GM21619 (cell line): ENCODE measurements around the gene RFFL.
"Not testable (repeated sequence)": the region's sequence is repeated elsewhere in the genome, so short reads cannot be mapped to it uniquely, and the experiment has no call there.

Source experiments
- ATAC-seq: cut with Tn5 transposase; IDR thresholded peaks from one replicate; pipeline ENCODE4 v1.9.1; 2021; ENCODE audit not compliant: unreplicated experiment

The RFFL gene

GRCh38 chr17:35051183-35051578 lies 12.3 kb downstream of the RFFL start:
- ATAC-seq = peak; percentile 58

GRCh38 chr17:35050170-35050569 lies 13.3 kb downstream of the RFFL start:
- no peak for ATAC-seq

- ATAC-seq = no peak
Measured at GRCh38 chr17:35048685-35049379, 14.7 kb downstream of the RFFL start.

GRCh38 chr17:35046740-35047283 lies 16.7 kb downstream of the RFFL start:
- peak; percentile 56 for ATAC-seq

- ATAC-seq = no peak
Measured at GRCh38 chr17:35046245-35046644, 17.3 kb downstream of the RFFL start.

- not testable (repeated sequence) for ATAC-seq
Measured at GRCh38 chr17:35045458-35045979, 18.0 kb downstream of the RFFL start.

DNA sequence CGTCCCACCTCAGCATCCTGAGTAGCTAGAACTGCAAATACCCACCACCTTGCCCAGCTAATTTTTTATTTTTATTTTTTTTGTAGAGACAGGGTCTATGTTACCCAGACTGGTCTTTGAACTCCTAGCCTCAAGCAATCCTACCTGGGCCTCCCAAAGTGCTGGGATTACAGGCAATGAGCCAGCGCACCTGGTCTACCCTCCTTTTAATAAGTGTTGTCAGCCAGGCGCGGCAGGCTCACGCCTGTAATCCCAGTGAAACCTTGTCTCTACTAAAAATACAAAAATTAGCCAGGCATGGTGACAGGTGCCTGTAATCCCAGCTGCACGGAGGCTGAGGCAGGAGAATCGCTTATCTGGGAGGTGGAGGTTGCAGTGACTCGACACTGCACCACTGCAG lies 19.3 kb downstream of the RFFL start:
- ATAC-seq = no peak

DNA sequence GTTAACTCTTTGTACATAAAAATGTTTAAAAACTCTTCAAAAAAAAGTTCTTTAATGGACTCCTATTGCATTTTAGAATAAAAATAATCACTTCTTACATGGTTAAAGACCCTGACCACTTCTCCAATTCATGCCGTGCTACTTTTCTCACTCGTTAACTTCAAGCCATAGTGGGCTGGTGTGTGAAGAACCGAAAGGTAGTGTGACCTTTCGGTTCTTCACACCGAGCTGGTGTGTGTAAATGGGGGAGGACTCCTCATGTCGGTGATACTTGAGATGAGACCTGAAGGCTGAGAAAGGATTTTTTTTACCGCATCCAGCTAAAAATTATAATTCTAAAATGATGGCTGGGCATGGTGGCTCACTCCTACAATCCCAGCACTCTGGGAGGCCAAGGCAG lies 22.1 kb downstream of the RFFL start:
- no peak for ATAC-seq

GRCh38 chr17:35038453-35038852 lies 25.1 kb downstream of the RFFL start:
- ATAC-seq = no peak

GRCh38 chr17:35030780-35031179 lies 32.7 kb downstream of the RFFL start:
- ATAC-seq = no peak

DNA sequence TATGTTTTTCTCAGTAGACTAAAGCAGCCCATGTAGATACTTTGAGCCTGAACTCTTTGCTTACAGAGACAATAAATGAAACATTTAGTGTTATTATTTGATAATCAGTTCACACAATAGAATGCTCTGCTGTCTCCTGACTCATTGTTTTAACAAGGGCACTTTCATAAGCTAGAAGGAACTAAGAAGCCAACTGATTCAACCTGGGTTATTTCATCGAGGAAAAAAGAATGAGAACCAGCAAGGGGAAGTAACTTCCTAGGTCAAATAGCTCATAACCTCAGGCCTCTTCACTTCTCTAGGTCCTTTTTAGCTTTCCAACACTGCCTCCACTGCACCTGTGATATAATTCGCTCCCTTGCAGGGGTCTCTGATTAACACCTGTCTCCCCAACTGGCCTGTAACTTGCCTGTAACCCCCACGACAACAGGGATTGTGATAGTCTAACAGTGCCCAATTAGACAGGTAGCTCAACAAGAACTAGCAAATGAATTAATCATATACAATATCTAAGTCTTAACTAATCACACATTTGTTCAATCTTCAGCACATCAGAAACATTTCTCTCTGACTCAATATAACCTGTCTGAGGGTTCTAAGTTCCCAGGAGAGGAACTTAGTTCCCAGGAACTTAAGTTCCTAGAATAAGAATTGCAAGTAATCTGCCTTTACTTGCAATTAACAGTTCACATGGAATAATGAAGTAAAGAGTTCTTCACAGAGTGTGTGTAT lies 34.8 kb downstream of the RFFL start:
- ATAC-seq = no peak

- not testable (repeated sequence) for ATAC-seq
Measured at GRCh38 chr17:35028097-35028496, 35.4 kb downstream of the RFFL start.

- ATAC-seq = no peak
Measured at GRCh38 chr17:35025541-35025940, 38.0 kb downstream of the RFFL start.

DNA sequence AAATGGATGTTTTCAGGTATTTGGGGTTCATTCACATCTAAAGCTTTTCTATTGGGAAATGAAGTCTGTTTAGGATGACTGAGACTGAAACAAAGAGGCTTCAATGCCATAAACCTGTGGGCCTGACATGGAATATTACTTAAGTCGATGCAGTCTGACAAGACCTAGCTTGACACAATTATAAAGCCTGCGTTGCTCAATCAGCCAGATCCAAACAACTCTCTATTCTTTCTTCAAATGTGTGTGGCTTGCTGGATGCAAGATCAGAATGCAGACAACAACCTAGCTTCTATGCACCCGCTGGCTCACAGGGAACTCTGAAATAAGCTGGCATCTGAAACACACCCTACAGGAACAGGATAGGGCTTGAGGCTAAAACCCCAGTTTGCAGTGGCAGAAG lies 40.0 kb downstream of the RFFL start:
- ATAC-seq = no peak

GRCh38 chr17:35022536-35023063 lies 40.9 kb downstream of the RFFL start:
- peak; percentile 77 for ATAC-seq

DNA sequence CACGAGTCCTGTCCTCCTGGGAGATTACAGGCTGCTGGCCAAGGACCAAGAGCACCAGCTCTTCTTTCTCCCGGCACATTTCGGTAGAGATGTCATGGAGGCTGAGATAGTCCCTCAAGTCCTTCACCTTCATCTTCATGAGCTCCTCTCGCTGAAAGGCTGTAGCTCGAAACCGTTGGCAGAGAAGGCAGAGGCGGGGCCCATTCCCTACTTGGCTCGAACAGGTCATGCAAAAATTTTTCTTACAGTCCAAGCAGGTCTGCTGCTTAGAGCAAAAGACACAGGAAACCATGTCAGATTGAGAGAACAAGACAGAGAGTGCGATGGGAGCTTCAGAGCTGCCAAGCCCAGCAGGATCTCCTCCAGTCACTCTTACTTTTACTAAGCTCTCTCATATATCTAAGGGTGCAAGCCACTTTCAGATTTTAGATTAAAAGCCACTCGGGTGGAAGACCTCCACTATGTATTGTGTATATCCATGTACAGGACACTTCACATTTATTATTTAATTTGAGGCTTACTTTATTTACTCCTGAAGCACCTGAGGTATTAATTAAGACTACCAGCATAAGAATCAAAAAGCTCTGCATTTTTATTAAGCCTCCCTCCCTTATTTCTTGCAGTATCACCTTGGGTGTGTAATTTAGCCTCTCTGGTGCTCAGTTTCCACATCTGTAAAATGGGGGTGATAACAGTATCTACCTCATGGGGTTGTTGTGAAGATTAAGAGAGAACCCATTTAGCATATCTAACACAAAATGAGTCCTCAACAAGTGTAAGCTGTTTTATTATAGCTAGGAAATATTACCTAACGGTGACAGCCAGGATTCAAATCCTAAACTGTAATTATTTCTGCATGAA lies 41.8 kb downstream of the RFFL start:
- no peak for ATAC-seq

DNA sequence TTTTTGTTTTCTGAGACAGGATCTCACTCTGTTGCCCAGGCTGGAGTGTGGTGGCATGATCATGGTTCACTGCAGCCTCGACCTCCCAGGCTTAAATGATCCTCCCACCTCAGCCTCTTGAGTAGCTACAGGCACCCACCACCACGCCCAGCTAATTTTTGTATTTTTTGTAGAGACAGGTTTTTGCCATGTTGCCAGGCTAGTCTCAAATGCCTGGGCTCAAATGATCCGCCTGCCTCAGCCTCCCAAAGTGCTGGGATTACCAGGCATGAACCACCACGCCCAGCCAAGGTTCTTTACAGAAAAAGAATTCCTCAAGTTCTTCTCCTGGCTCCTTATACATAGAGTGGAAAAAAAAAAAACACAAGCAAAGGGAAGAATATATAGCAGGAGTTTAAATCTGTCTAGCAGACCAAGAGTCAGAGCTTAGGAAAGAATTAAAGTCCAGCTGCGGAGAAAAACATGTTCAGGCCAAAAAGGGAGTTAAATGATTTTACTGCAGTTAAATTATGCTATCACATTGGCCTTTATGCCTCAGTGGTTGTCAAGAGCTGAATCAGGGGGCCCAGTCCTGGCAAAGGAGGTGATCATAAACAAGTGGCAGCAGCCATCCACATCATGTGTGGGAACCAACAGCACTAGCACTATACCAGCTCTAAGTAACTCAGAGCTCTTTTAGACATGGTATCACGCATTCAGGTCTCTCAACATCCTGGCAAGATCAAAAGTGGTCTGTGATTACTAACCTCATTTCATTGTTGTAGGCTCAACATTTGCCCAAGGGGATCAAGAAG lies 43.9 kb downstream of the RFFL start:
- no peak for ATAC-seq

DNA sequence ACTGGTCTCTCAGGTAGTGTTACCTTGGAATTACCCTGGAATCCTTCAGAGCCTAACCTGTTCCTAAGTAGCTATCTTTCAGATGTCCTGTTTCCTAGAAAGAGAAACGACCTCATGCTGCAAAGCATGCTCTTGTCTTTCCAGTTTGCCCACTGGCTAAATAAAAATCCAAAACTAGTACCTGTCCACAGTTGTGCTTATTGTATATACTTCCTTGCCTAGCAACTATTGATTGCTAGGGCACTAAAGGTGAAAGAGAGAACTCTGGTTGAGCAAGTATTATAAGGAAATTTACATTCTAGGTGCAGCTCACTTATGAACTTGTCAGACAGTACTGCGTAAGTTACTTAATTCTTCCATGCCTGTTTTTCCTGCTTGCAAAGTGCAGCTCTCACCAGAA lies 44.7 kb downstream of the RFFL start:
- no peak for ATAC-seq

- ATAC-seq = no peak
Measured at GRCh38 chr17:35017021-35017420, 46.5 kb downstream of the RFFL start.

- ATAC-seq = no peak
Measured at GRCh38 chr17:35016369-35016768, 47.1 kb downstream of the RFFL start.
